ENCODE data around the gene PCP4. TPM values are rescaled to one million over a fixed set of nuclear protein-coding genes. Genes with fewer than 3 reads are reported as not detected.

PCP4 gene
- polyA plus RNA-seq, 1 donor (not counting 4 experiments of a cell fraction or from before 2014, with no cell fraction given): not detected

- dilution Hi-C loops (cut with MboI; ENCODE audit: extremely low pct_ligation_motif_present, low sequenced_read_pairs): no loop called here
These were observed 68.5 kb downstream of the PCP4 start for GRCh38 chr21:39935716-39936115.

GRCh38 chr21:39938086-39938625, 70.9 kb downstream of the PCP4 start:
- Histone ChIP-seq H3K4me3 (ENCODE audit: control insufficient read depth in 2 of 3, extremely low read depth in 1 of 3, insufficient read depth in 2 of 3, low read depth in 1 of 3, low read length in 3 of 3) (no peak overlapping the region), H3K27ac (ENCODE audit: control insufficient read depth, insufficient read depth, low read length) (no peak overlapping the region), H3K9me3 (ENCODE audit: control insufficient read depth, low read depth, low read length) (peaks cover 4% of the 10 kb centered on the region), H4K20me1 (ENCODE audit: control insufficient read depth, extremely low read depth, insufficient read depth, low read length) (no peaks in the 10 kb centered on the region), H3K4me1 (ENCODE audit: control insufficient read depth, extremely low read depth, insufficient read depth, low read length) (no peaks in the 10 kb centered on the region), H3K9me1 (ENCODE audit: control insufficient read depth, extremely low read depth, insufficient read depth, low read length) (no peaks in the 10 kb centered on the region), H3K27me3 (ENCODE audit: control insufficient read depth, extremely low read depth, insufficient read depth, low read length) (no peaks in the 10 kb centered on the region), H3K79me2 (ENCODE audit: control insufficient read depth, insufficient read depth, low read length) (no peaks in the 10 kb centered on the region), H2AFZ (ENCODE audit: control insufficient read depth, low read length) (no peak overlapping the region), H3K36me3 (ENCODE audit: control insufficient read depth in 2 of 2, extremely low read depth in 1 of 2, insufficient read depth in 2 of 2, low read length in 2 of 2) (no peaks in the 10 kb centered on the region), H3K4me2 (ENCODE audit: control insufficient read depth, extremely low read depth, insufficient read depth, low read depth, low read length) (no peak overlapping the region), H3K9ac (ENCODE audit: control insufficient read depth, extremely low read depth, insufficient read depth, low read length) (no peak overlapping the region)
- no peak for DNase-seq (ENCODE audit: low read depth, low spot score)
- TF ChIP-seq EZH2 (IDR thresholded peaks at IDR 0.05; ENCODE audit: low read length) (no peak), CTCF (optimal IDR thresholded peaks at IDR 0.05 in 1 of 3, IDR thresholded peaks at IDR 0.05 in 1 of 3, conservative IDR thresholded peaks at IDR 0.05 in 1 of 3; ENCODE audit: extremely low read depth in 1 of 3, insufficient read depth in 2 of 3, low read length in 3 of 3) (no peak)
- dilution Hi-C loops (cut with MboI; ENCODE audit: extremely low pct_ligation_motif_present, low sequenced_read_pairs): no loop called here
- FAIRE-seq: no peak

More at GRCh38 chr21:39935716-39936115, 68.5 kb downstream of the PCP4 start:
- Histone ChIP-seq H3K9me3 (ENCODE audit: control insufficient read depth, low read depth, low read length) (peaks cover 4% of the 10 kb centered on the region), H3K4me2 (ENCODE audit: control insufficient read depth, extremely low read depth, insufficient read depth, low read depth, low read length) (no peak overlapping the region), H3K27ac (ENCODE audit: control insufficient read depth, insufficient read depth, low read length) (no peak overlapping the region), H3K36me3 (ENCODE audit: control insufficient read depth in 2 of 2, extremely low read depth in 1 of 2, insufficient read depth in 2 of 2, low read length in 2 of 2) (no peaks in the 10 kb centered on the region), H3K4me1 (ENCODE audit: control insufficient read depth, extremely low read depth, insufficient read depth, low read length) (no peaks in the 10 kb centered on the region), H4K20me1 (ENCODE audit: control insufficient read depth, extremely low read depth, insufficient read depth, low read length) (no peaks in the 10 kb centered on the region), H3K9ac (ENCODE audit: control insufficient read depth, extremely low read depth, insufficient read depth, low read length) (no peak overlapping the region), H2AFZ (ENCODE audit: control insufficient read depth, low read length) (no peak overlapping the region), H3K9me1 (ENCODE audit: control insufficient read depth, extremely low read depth, insufficient read depth, low read length) (no peaks in the 10 kb centered on the region), H3K27me3 (ENCODE audit: control insufficient read depth, extremely low read depth, insufficient read depth, low read length) (no peaks in the 10 kb centered on the region), H3K4me3 (ENCODE audit: control insufficient read depth in 2 of 3, extremely low read depth in 1 of 3, insufficient read depth in 2 of 3, low read depth in 1 of 3, low read length in 3 of 3) (no peak overlapping the region), H3K79me2 (ENCODE audit: control insufficient read depth, insufficient read depth, low read length) (no peaks in the 10 kb centered on the region)
- TF ChIP-seq EZH2 (IDR thresholded peaks at IDR 0.05; ENCODE audit: low read length): no peak
- no peak for TF ChIP-seq CTCF (optimal IDR thresholded peaks at IDR 0.05 in 1 of 3, IDR thresholded peaks at IDR 0.05 in 1 of 3, conservative IDR thresholded peaks at IDR 0.05 in 1 of 3; ENCODE audit: extremely low read depth in 1 of 3, insufficient read depth in 2 of 3, low read length in 3 of 3)
- no peak for FAIRE-seq
- DNase-seq (ENCODE audit: low read depth, low spot score): no peak

Data from keratinocyte (primary cell).